Activated CD4-positive, alpha-beta memory T cell treated with anti-CD3 and anti-CD28 coated beads for 36 hours (primary cell): Measurements from ENCODE around the gene METAP2. TPM values are rescaled to one million over a fixed set of nuclear protein-coding genes. Genes with fewer than 3 reads are reported as not detected.
"Not testable (repeated sequence)": the region's sequence is repeated elsewhere in the genome, so short reads cannot be mapped to it uniquely, and the experiment has no call there.

Experiments used
- CTCF ChIA-PET: fragments of 350-600 bp; sonication (Branson Sonifier 250); formaldehyde crosslinking; loops from one replicate; lab custom pipeline; 2021; ENCODE audit warnings: antibody characterized with exemption, inconsistent platforms; lab: Charles Lee
- POLR2A ChIA-PET: fragments of 350-600 bp; sonication (Branson Sonifier 250); formaldehyde crosslinking; loops from one replicate; lab custom pipeline; 2021; ENCODE audit warnings: antibody characterized with exemption; lab: Charles Lee
- DNase-seq: peaks from one replicate; pipeline ENCODE4 v3.0.0-alpha.2; 2020
- H3K27ac Mint-ChIP-seq: one replicate; pipeline ENCODE4 v1.8.0; 2021; ENCODE audit warnings: mixed read lengths
- H3K27me3 Mint-ChIP-seq: one replicate; pipeline ENCODE4 v1.8.0; 2021; ENCODE audit warnings: mixed read lengths
- H3K36me3 Mint-ChIP-seq: one replicate; pipeline ENCODE4 v1.8.0; 2021; ENCODE audit warnings: mixed read lengths
- H3K4me1 Mint-ChIP-seq: one replicate; pipeline ENCODE4 v1.8.0; 2021; ENCODE audit warnings: low read depth, mixed read lengths
- H3K4me3 Mint-ChIP-seq: one replicate; pipeline ENCODE4 v1.8.0; 2021; ENCODE audit warnings: mild to moderate bottlenecking, mixed read lengths
- H3K9me3 Mint-ChIP-seq: one replicate; pipeline ENCODE4 v1.8.0; 2021; ENCODE audit warnings: mixed read lengths
- intact Hi-C: fragments of 100-400 bp; cut with micrococcal nuclease; formaldehyde crosslinking; loops from one replicate; pipeline ENCODE4 v1.15.1; 2023
- total RNA-seq, 2 experiments: library from RNA; stranded (reverse); gene quantifications; one replicate each; pipeline ENCODE4 v1.2.3, GENCODE V29; 2021

The METAP2 gene
- total RNA-seq, 2 experiments from 2014 or later: 107 to 108 TPM

GRCh38 chr12:95446506-95446900 is 27.4 kb upstream of the METAP2 start:
- H3K27me3 Mint-ChIP-seq: peaks cover 18% of the 10 kb centered on the region
- POLR2A ChIA-PET: interaction anchor here (0.6 kb wide), 1 partner anchor 22 kb away, joined by 4 read pairs; no protein-coding TSS in a partner anchor
- CTCF ChIA-PET: no interaction called here
- H3K36me3 Mint-ChIP-seq: no peaks in the 10 kb centered on the region
- intact Hi-C loops: no loop called here
- no peak overlapping the region for H3K27ac Mint-ChIP-seq
- no peak overlapping the region for H3K4me3 Mint-ChIP-seq
- no peaks in the 10 kb centered on the region for H3K9me3 Mint-ChIP-seq
- no peak for DNase-seq
- no peaks in the 10 kb centered on the region for H3K4me1 Mint-ChIP-seq

DNA sequence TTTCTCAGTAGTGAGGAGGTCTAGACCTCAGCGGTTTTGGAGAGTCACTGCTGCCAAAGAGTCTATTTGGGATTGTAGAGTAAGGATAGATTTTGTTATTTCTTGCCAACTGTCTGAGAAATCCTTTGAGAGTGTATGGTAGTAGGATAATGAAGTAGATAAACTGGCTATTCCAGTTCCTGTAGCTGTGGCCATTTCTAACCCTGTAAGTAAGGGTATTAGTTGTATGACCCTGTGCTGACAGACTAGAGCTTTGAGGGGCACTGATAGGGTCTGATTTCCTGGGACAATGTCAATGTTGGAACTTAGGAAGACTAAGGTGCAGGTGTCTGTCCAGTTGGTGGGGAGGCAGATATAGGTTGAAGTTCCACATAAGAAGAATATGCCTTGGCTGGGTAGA is 24.3 kb upstream of the METAP2 start:
- POLR2A ChIA-PET, H3K36me3 Mint-ChIP-seq, CTCF ChIA-PET, H3K4me3 Mint-ChIP-seq, H3K9me3 Mint-ChIP-seq, intact Hi-C loops, DNase-seq, H3K27ac Mint-ChIP-seq, H3K4me1 Mint-ChIP-seq: not testable (repeated sequence)
- peaks cover 19% of the 10 kb centered on the region for H3K27me3 Mint-ChIP-seq

- intact Hi-C loops, POLR2A ChIA-PET, DNase-seq: not testable (repeated sequence)
Observed at GRCh38 chr12:95452501-95452900, 21.5 kb upstream of the METAP2 start.

DNA sequence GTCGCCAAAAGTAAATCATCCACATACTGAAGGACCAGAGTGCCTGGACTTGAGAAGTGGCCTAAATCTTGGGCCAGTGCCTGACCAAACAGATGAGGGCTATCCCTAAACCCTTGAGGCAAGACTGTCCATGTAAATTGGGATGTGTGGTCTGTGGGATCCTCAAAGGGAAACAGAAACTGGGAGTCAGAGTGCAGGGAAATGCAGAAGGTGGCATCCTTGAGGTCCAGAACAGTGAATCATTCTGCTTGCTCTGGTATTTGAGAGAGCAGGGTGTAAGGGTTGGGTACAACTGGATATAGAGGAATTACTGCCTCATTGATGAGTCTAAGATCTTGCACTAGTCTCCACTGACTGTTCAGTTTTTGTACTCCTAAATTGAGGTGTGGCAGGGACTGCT is 20.1 kb upstream of the METAP2 start:
- H3K36me3 Mint-ChIP-seq, POLR2A ChIA-PET, H3K4me1 Mint-ChIP-seq, H3K4me3 Mint-ChIP-seq, H3K27ac Mint-ChIP-seq, H3K27me3 Mint-ChIP-seq, intact Hi-C loops, DNase-seq: not testable (repeated sequence)
- CTCF ChIA-PET: interaction anchor here (0.6 kb wide), 1 partner anchor 380 kb away, joined by 3 read pairs; no protein-coding TSS in a partner anchor
- peaks cover 27% of the 10 kb centered on the region for H3K9me3 Mint-ChIP-seq

More at GRCh38 chr12:95452501-95452900, 21.5 kb upstream of the METAP2 start:
- CTCF ChIA-PET, H3K36me3 Mint-ChIP-seq, H3K4me1 Mint-ChIP-seq, H3K4me3 Mint-ChIP-seq, H3K27ac Mint-ChIP-seq: not testable (repeated sequence)
- H3K27me3 Mint-ChIP-seq: peaks cover 13% of the 10 kb centered on the region
- H3K9me3 Mint-ChIP-seq: peaks cover 15% of the 10 kb centered on the region

DNA sequence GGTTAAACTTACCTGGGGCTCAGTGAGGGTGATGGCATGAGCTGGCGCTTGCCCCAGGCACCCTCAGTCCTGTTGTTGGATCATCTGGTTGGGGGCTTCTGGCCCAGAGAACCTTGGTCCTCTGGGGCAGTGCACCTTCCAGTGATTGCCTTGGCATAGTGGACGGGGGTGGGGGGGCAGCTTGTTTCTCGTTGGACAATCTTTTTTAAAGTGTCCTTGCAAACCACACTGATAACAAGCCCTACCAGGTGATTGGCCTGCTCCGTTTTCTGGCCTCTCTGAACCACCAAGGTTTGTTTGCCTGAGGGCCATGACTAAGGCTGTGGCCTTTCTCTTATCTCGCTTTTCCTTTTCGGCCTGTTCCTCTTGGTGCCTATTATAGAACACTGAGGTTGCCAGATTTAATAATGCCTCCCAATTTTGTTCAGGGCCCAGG is 19.2 kb upstream of the METAP2 start:
- H3K27me3 Mint-ChIP-seq, DNase-seq, intact Hi-C loops, H3K36me3 Mint-ChIP-seq, POLR2A ChIA-PET, H3K4me1 Mint-ChIP-seq, H3K4me3 Mint-ChIP-seq, H3K27ac Mint-ChIP-seq: not testable (repeated sequence)
- CTCF ChIA-PET: interaction anchor here (0.6 kb wide), 1 partner anchor 381 kb away, joined by 3 read pairs; no protein-coding TSS in a partner anchor
- H3K9me3 Mint-ChIP-seq: peaks cover 29% of the 10 kb centered on the region

- peaks cover 29% of the 10 kb centered on the region for H3K9me3 Mint-ChIP-seq
- H3K4me1 Mint-ChIP-seq, H3K27ac Mint-ChIP-seq, H3K27me3 Mint-ChIP-seq, H3K36me3 Mint-ChIP-seq, intact Hi-C loops, POLR2A ChIA-PET, DNase-seq, H3K4me3 Mint-ChIP-seq: not testable (repeated sequence)
- CTCF ChIA-PET: interaction anchor here (0.6 kb wide), 1 partner anchor 257 kb away, joined by 5 read pairs; no protein-coding TSS in a partner anchor
Observed at GRCh38 chr12:95457605-95458004, 16.3 kb upstream of the METAP2 start.

GRCh38 chr12:95458761-95459160 is 15.2 kb upstream of the METAP2 start:
- CTCF ChIA-PET: no interaction called here
- intact Hi-C loops: no loop called here
- H3K9me3 Mint-ChIP-seq: peaks cover 29% of the 10 kb centered on the region
- H3K36me3 Mint-ChIP-seq: peaks cover 7% of the 10 kb centered on the region
- POLR2A ChIA-PET: no interaction called here
- no peak overlapping the region for H3K4me3 Mint-ChIP-seq
- no peaks in the 10 kb centered on the region for H3K4me1 Mint-ChIP-seq
- H3K27ac Mint-ChIP-seq: no peak overlapping the region
- no peak for DNase-seq
- H3K27me3 Mint-ChIP-seq: no peaks in the 10 kb centered on the region

DNA sequence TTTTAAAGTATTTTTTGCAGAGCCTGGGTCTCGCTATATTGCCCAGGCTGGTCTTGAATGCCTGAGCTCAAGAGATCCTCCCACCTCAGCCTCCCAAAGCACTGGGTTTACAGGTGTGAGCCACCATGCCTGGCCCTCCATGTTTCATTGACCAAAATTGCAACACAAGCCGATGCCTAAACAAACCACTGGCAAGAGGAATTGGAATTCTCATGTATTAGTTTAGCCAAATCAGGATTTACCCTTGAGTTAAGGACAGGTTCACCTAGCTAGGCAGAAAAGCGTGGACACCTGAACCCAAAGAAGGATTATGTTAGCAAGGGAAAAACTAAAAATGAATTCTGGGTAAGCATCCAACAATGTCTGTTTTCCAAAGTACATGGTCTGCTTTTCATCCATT is 14.6 kb upstream of the METAP2 start:
- no peak overlapping the region for H3K4me3 Mint-ChIP-seq
- H3K36me3 Mint-ChIP-seq: peaks cover 7% of the 10 kb centered on the region
- no peak for DNase-seq
- H3K9me3 Mint-ChIP-seq: peaks cover 29% of the 10 kb centered on the region
- CTCF ChIA-PET: no interaction called here
- H3K27me3 Mint-ChIP-seq: no peaks in the 10 kb centered on the region
- no peak overlapping the region for H3K27ac Mint-ChIP-seq
- intact Hi-C loops: no loop called here
- POLR2A ChIA-PET: no interaction called here
- no peaks in the 10 kb centered on the region for H3K4me1 Mint-ChIP-seq

- DNase-seq: no peak
- H3K36me3 Mint-ChIP-seq: peaks cover 7% of the 10 kb centered on the region
- intact Hi-C loops: no loop called here
- no peaks in the 10 kb centered on the region for H3K27me3 Mint-ChIP-seq
- no peak overlapping the region for H3K27ac Mint-ChIP-seq
- H3K4me3 Mint-ChIP-seq: no peak overlapping the region
- ChIA-PET CTCF (no interaction called here), POLR2A (no interaction called here)
- H3K9me3 Mint-ChIP-seq: peaks cover 29% of the 10 kb centered on the region
- H3K4me1 Mint-ChIP-seq: no peaks in the 10 kb centered on the region
Observed at GRCh38 chr12:95460105-95460504, 13.8 kb upstream of the METAP2 start.

DNA sequence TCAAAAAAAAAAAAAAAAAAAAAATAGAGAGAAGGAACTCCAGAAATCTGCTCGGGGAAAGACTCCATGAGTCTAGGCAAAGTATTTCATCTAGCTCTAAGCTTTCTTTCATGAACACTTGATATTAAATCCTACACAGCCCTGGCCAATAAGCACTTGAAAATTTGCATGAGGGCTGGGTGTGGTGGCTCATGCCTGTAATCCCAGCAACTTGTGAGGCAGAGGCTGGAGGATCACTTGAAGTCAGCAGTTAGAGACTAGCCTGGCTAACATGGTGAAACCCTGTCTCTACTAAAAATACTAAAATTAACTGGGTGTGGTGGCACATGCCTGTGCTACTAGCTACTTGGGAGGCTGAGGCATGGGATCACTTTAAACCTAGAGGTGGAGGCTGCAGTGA is 13.1 kb upstream of the METAP2 start:
- H3K27me3 Mint-ChIP-seq: no peaks in the 10 kb centered on the region
- intact Hi-C loops: no loop called here
- ChIA-PET POLR2A (no interaction called here), CTCF (no interaction called here)
- no peak for DNase-seq
- H3K36me3 Mint-ChIP-seq: peaks cover 7% of the 10 kb centered on the region
- H3K4me3 Mint-ChIP-seq: no peak overlapping the region
- no peaks in the 10 kb centered on the region for H3K4me1 Mint-ChIP-seq
- H3K9me3 Mint-ChIP-seq: peaks cover 29% of the 10 kb centered on the region
- H3K27ac Mint-ChIP-seq: no peak overlapping the region

DNA sequence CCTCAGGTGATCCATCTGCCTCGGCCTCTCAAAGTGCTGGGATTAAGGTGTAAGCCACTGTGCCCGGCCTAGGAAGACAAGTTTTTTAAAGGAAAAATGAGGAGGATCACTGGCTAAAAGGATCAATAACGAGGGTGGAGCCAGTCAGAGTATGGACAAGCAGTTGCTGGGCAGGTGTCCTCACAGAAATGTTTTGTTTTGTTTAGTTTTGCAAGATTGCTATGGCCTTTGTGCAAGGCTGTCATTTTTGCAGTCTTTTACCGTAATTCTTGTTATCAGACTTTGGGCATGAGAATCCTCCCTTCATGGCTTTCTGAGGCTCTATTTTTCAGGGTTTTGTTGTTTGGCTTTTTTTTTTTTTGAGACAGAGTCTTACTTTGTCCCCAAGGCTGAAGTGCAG is 11.9 kb upstream of the METAP2 start:
- no peaks in the 10 kb centered on the region for H3K27me3 Mint-ChIP-seq
- POLR2A ChIA-PET: no interaction called here
- no peak overlapping the region for H3K27ac Mint-ChIP-seq
- intact Hi-C loops: no loop called here
- peaks cover 7% of the 10 kb centered on the region for H3K36me3 Mint-ChIP-seq
- peaks cover 19% of the 10 kb centered on the region for H3K9me3 Mint-ChIP-seq
- no peak overlapping the region for H3K4me3 Mint-ChIP-seq
- H3K4me1 Mint-ChIP-seq: no peaks in the 10 kb centered on the region
- no peak for DNase-seq
- CTCF ChIA-PET: no interaction called here

DNA sequence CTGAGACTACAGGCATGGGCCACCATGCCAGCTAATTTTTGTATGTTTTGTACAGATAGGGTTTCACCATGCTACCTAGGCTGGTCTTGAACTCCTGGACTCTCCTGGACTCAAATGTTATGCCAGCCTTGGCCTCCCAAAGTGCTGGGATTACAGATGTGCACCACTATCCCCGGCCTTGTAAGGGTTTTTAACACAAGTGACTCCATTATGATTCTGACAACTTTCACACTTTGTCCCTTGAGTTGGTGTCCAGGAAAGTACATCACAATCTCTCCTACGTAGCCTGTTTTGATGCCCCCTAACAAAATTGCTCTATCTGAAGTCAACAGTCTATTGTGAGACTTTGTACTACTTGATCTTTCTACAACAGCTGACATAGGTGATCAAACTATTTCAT is 11.4 kb upstream of the METAP2 start:
- Mint-ChIP-seq H3K27me3 (no peaks in the 10 kb centered on the region), H3K9me3 (peaks cover 14% of the 10 kb centered on the region), H3K27ac (no peak overlapping the region), H3K36me3 (peaks cover 7% of the 10 kb centered on the region), H3K4me1 (no peaks in the 10 kb centered on the region), H3K4me3 (no peak overlapping the region)
- intact Hi-C loops: no loop called here
- no peak for DNase-seq
- ChIA-PET POLR2A (no interaction called here), CTCF (no interaction called here)

DNA sequence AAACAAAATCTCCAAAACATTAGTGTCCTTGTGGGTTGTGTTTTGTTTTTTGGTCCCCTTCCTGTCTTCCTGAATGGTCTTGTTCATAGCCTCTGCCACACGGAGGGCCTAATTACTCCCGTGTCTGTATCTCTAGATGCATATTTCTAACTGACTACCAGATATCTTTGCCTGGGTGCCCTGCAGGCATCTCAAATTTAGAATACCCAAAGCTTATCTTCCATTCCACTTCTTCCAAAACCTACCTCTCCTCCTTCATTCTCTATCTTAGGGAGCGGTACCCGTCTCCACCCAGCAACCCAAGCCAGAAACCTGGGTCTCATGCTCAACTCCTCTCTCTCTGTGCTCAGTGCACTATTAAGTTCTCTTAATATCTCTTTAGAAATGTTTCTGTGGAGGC is 10.9 kb upstream of the METAP2 start:
- Mint-ChIP-seq H3K27ac (no peak overlapping the region), H3K9me3 (peaks cover 9% of the 10 kb centered on the region), H3K36me3 (peaks cover 6% of the 10 kb centered on the region), H3K4me1 (no peaks in the 10 kb centered on the region), H3K27me3 (no peaks in the 10 kb centered on the region), H3K4me3 (no peak overlapping the region)
- ChIA-PET POLR2A (no interaction called here), CTCF (no interaction called here)
- intact Hi-C loops: no loop called here
- no peak for DNase-seq
